IPS DF 6.9 (cell line): ENCODE data around the gene OSMR.

Source experiments
- DNase-seq: peaks from one replicate; pipeline ENCODE4 v3.0.0-alpha.2; 2013; ENCODE audit warnings: low read depth, low spot score
- H3K27ac ChIP-seq: one replicate; pipeline ENCODE4 v1.5.1; 2013; ENCODE audit warnings: low read length, control low read depth
- H3K27me3 ChIP-seq: 2 replicates; pipeline ENCODE4 v1.6.1; 2013; ENCODE audit warnings: mild to moderate bottlenecking, low read length; ENCODE audit not compliant: control insufficient read depth, insufficient read depth
- H3K36me3 ChIP-seq: 2 replicates; pipeline ENCODE4 v1.6.1; 2013; ENCODE audit warnings: low read length; ENCODE audit not compliant: control insufficient read depth, insufficient read depth
- H3K4me1 ChIP-seq: 2 replicates; pipeline ENCODE4 v1.6.1; 2013; ENCODE audit warnings: low read length; ENCODE audit not compliant: control insufficient read depth, insufficient read depth
- H3K4me3 ChIP-seq: 2 replicates; pipeline ENCODE4 v1.5.1; 2013; ENCODE audit warnings: mild to moderate bottlenecking, low read length
- H3K9me3 ChIP-seq: 2 replicates; pipeline ENCODE4 v1.6.1; 2013; ENCODE audit warnings: low read length, inconsistent platforms; ENCODE audit not compliant: control insufficient read depth, insufficient read depth
- WGBS: extraction: QIAGEN DNeasy Blood & Tissue Kit; methylation state at CpG from one replicate; pipeline ENCODE4 v1.1.7; 2013; ENCODE audit warnings: mixed read lengths, missing lambda C conversion rate; ENCODE audit not compliant: insufficient read length, insufficient coverage; 5-methylcytosine and 5-hydroxymethylcytosine counted together

OSMR gene

DNA sequence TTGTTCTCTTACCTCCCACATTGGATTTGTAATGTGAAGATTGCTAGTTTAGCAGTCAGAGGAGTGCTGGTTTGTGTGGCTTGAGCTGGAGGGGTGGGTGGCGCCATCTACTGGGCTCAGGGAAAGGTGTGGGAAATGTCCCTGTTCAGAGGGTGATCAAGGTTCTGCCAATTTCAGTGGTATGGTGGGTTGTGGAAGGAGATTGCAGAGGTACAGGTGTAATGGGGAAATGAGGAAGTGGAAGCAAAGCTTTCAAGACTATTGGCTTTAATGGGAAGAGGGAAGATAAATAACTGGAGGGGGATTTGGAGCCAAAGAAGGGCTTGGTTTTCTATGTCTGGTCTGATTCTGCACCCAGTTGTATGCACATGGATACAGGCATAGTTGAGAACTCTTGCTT is 76.4 kb downstream of the OSMR start:
- DNase-seq, result peak; percentile 29

DNA sequence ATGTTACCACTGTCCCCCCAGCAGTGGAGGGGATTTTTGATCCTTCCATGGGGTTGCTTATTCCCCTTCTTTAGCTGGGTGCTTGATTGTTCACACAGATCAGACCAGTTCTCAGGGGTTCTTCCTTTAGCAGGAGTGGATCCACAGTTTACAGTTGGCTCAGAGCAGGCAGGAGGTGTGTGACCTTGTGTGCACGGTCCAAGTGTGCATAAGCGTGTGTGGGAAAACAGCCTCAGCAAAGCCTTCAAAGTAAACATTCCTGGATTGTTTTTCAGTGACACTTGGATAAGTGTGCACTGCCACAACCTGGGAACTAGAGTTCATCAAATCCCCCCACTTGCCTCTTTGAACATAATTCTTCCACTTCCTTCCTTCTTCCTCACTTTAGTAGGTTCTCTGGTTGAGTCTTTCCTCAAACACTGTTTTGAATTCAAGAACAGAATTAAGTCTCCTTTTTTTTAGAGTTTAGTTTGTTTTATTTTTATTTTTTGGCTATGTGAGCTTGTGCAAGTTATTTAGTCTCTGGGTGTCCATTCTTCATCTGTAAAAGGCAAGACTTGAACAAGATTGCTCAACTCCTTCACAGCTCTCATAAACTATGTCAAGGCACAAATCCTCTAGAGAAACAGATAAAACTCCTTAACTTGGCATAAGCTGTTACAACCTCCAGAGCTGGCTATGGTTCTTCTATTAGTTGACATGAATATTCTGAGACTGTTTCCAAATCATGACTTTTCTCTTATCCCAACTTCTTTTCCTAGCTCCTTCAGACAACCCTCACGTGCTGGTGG is 78.0 kb downstream of the OSMR start:
- no peak for DNase-seq
- no CpG with 5 or more reads among the region's 3 CpGs for WGBS
- Histone ChIP-seq H3K27me3 (no peaks in the 10 kb centered on the region), H3K9me3 (no peaks in the 10 kb centered on the region), H3K4me1 (no peaks in the 10 kb centered on the region), H3K27ac (no peak overlapping the region), H3K4me3 (no peak overlapping the region), H3K36me3 (no peaks in the 10 kb centered on the region)

More for the DNA sequence above, 76.4 kb downstream of the OSMR start:
- no peaks in the 10 kb centered on the region for H3K9me3 ChIP-seq
- H3K36me3 ChIP-seq, result no peaks in the 10 kb centered on the region
- H3K27ac ChIP-seq, result no peak overlapping the region
- no peak overlapping the region for H3K4me3 ChIP-seq
- no peaks in the 10 kb centered on the region for H3K4me1 ChIP-seq
- WGBS, result no CpG with 5 or more reads among the region's 1 CpG
- H3K27me3 ChIP-seq, result no peaks in the 10 kb centered on the region

DNA sequence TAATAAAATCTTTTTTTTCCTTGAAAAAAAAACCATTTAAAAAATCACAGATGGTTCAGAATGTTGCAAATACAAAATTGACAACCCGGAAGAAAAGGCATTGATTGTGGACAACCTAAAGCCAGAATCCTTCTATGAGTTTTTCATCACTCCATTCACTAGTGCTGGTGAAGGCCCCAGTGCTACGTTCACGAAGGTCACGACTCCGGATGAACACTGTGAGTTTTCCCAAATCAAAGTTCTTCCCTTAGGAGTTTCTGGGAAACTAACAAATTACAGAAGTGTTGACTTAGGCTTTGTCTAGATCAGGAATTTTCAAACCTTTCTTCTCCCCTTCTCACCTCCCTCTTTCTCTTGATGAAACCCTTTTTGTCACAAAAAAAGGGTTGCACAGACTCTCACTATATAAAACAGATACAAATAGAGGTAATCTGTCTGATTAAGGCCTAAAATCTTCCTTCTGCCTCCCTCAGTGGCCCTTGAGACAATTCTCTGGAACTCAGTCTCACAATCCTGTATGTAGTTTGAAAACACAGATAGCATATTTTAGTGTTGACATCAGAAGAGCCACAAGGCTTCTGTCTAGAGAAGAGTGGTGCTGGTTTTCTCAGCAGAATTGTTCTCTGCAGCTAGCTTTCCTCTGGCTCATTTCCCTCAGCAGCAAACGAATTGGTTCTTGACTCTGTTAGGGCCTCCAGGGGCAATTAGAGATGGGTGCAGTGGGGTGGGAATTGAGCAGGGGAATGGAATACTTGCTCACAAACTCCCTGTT is 79.5 kb downstream of the OSMR start:
- no peaks in the 10 kb centered on the region for H3K9me3 ChIP-seq
- no CpG with 5 or more reads among the region's 6 CpGs for WGBS
- no peak overlapping the region for H3K4me3 ChIP-seq
- no peaks in the 10 kb centered on the region for H3K36me3 ChIP-seq
- H3K4me1 ChIP-seq, result no peaks in the 10 kb centered on the region
- no peak overlapping the region for H3K27ac ChIP-seq
- no peak for DNase-seq
- no peaks in the 10 kb centered on the region for H3K27me3 ChIP-seq

DNA sequence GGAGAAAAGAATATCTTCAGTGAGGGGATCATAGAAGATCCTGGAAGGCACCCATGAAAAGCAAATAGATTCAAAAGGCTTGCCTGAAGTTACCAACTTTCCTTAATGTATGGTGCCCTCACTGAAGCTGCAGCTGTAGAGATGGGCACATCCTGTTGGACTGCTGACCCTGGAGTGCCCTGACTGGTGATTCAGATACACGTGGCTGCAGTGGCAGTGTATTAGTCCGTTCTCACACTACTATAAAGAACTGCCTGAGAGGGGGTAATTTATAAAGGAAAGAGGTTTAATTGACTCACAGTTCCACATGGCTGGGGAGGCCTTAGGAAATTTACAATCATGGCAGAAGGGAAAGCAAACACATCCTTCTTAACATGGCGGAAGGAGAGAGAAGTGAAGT is 80.3 kb downstream of the OSMR start:
- Histone ChIP-seq H3K4me1 (no peaks in the 10 kb centered on the region), H3K9me3 (no peaks in the 10 kb centered on the region), H3K27me3 (no peaks in the 10 kb centered on the region), H3K36me3 (no peaks in the 10 kb centered on the region), H3K4me3 (no peak overlapping the region), H3K27ac (no peak overlapping the region)
- no CpG with 5 or more reads among the region's 3 CpGs for WGBS
- DNase-seq, result no peak

DNA sequence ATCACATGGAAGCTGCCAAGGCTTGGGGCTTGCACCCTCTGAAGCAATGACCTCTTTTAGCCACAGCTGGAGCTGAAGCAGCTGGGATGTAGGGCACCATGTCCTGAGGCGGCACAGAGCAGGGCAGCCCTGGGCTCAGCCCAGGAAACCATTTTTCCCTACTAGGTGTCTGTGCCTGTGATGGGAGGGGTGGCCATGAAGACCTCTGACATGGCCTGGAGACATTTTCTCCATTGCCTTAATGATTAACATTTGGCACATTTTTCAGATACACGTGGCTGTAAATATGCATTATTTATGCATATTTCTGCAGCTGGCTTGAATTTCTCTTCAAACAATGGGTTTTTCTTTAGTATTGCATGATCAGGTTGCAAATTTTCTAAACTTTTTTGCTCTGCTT is 81.7 kb downstream of the OSMR start:
- H3K4me3 ChIP-seq, result no peak overlapping the region
- no CpG with 5 or more reads among the region's 2 CpGs for WGBS
- DNase-seq, result no peak

DNA sequence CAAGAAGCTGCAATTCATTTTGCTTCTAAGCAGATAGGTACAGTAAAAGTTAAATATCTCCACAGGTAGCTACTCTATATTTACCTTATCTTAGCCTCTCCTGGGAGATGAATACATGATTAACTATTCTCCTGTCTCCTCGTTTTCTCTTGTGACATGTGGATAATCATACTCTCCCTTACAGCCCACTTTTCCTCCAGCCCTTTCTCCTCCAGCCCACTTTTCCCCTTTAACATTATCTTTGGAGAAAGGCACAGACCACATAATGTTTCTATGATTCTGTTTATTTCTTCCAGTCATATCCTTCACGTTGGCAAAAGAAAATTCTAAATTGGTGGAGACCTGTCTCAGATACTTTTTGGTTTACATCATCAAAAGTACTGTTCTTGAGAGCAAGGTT is 84.0 kb downstream of the OSMR start:
- Histone ChIP-seq H3K9me3 (no peaks in the 10 kb centered on the region), H3K36me3 (no peaks in the 10 kb centered on the region), H3K4me1 (no peaks in the 10 kb centered on the region), H3K4me3 (no peak overlapping the region), H3K27me3 (no peaks in the 10 kb centered on the region), H3K27ac (no peak overlapping the region)
- no peak for DNase-seq
- WGBS, result no CpG with 5 or more reads among the region's 2 CpGs

More for the DNA sequence above, 81.7 kb downstream of the OSMR start:
- Histone ChIP-seq H3K9me3 (no peaks in the 10 kb centered on the region), H3K36me3 (no peaks in the 10 kb centered on the region), H3K27me3 (no peaks in the 10 kb centered on the region), H3K4me1 (no peaks in the 10 kb centered on the region), H3K27ac (no peak overlapping the region)

DNA sequence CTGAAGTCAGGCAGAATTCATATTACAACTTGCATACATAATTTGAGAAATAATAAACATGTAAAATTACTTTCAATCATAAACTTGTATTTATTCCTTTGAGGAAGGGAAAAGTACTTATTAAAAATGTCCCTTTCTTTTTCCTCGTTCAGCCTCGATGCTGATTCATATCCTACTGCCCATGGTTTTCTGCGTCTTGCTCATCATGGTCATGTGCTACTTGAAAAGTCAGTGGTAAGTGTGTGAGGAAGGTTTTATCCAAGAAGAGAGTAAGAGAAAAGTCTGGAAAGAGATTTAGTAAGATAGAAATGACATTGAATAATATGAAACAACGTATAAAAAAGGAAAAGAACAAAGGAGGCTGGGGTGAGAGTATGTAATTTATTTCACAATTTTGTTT is 85.9 kb downstream of the OSMR start:
- no peak for DNase-seq
- H3K4me3 ChIP-seq, result no peak overlapping the region
- no peaks in the 10 kb centered on the region for H3K27me3 ChIP-seq
- H3K36me3 ChIP-seq, result no peaks in the 10 kb centered on the region
- no peaks in the 10 kb centered on the region for H3K4me1 ChIP-seq
- no CpG with 5 or more reads among the region's 4 CpGs for WGBS
- H3K9me3 ChIP-seq, result no peaks in the 10 kb centered on the region
- H3K27ac ChIP-seq, result no peak overlapping the region

DNA sequence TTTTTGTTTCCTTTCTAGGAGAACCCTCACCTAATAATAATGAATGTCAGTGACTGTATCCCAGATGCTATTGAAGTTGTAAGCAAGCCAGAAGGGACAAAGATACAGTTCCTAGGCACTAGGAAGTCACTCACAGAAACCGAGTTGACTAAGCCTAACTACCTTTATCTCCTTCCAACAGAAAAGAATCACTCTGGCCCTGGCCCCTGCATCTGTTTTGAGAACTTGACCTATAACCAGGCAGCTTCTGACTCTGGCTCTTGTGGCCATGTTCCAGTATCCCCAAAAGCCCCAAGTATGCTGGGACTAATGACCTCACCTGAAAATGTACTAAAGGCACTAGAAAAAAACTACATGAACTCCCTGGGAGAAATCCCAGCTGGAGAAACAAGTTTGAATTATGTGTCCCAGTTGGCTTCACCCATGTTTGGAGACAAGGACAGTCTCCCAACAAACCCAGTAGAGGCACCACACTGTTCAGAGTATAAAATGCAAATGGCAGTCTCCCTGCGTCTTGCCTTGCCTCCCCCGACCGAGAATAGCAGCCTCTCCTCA is 87.1 kb downstream of the OSMR start:
- H3K36me3 ChIP-seq, result no peaks in the 10 kb centered on the region
- no peaks in the 10 kb centered on the region for H3K4me1 ChIP-seq
- DNase-seq, result no peak
- no peaks in the 10 kb centered on the region for H3K9me3 ChIP-seq
- no peak overlapping the region for H3K27ac ChIP-seq
- no CpG with 5 or more reads among the region's 4 CpGs for WGBS
- no peaks in the 10 kb centered on the region for H3K27me3 ChIP-seq
- H3K4me3 ChIP-seq, result no peak overlapping the region

DNA sequence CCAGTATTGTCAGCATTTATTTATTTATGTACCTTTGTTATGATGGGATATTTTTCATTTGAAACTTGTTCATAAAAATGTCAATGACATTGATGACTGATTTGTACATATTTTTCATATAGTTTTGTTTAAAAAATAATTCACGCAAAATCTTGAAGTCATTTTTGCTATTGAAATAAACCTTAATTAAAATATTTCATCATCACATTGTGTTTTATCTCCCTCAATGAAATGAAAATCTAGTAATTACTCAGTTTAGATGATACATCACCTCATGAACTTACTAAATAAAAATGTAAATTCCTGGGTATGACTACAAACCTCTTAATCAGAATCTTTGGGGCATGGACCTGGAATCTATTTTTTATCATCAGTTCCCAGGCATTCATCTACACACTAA is 89.6 kb downstream of the OSMR start:
- H3K27ac ChIP-seq, result no peak overlapping the region
- no peaks in the 10 kb centered on the region for H3K9me3 ChIP-seq
- WGBS, result no CpG with 5 or more reads among the region's 1 CpG
- no peak for DNase-seq
- no peaks in the 10 kb centered on the region for H3K36me3 ChIP-seq
- no peaks in the 10 kb centered on the region for H3K4me1 ChIP-seq
- no peak overlapping the region for H3K4me3 ChIP-seq
- no peaks in the 10 kb centered on the region for H3K27me3 ChIP-seq

DNA sequence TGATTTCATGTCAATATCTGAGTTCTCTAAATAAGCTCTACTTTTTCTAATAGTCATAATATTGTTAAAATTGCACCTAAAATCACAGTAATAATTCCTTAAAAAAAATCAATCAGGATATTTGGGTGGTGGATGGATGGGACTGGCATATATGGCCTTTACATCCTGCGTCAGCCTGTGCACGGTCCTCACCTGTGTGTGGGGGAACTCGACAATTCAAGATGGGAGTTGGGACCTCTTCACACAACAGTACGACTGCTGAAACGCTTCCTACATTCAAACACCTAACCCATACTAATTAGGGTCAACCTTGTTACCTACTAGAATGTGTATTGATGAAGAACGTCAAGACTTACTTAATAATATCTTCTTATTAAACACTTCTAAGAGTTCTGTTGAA is 90.5 kb downstream of the OSMR start:
- no peak for DNase-seq
- H3K4me3 ChIP-seq, result no peak overlapping the region
- no peaks in the 10 kb centered on the region for H3K36me3 ChIP-seq
- H3K27me3 ChIP-seq, result no peaks in the 10 kb centered on the region
- no CpG with 5 or more reads among the region's 6 CpGs for WGBS
- H3K27ac ChIP-seq, result no peak overlapping the region
- no peaks in the 10 kb centered on the region for H3K4me1 ChIP-seq
- H3K9me3 ChIP-seq, result no peaks in the 10 kb centered on the region
